Endothelial cell of umbilical vein (primary cell): ENCODE measurements around the gene MAML2.

Experiments
- CTCF ChIP-seq, 2 donors: IDR thresholded peaks; 1 replicate in 1 of 2; 2 replicates in 1 of 2; pipeline ENCODE4 v1.5.1; 2011; ENCODE audit warnings: low read length in 2 of 2, mild to moderate bottlenecking in 2 of 2, moderate library complexity in 2 of 2, control low read depth in 1 of 2, inconsistent platforms in 1 of 2, low read depth in 1 of 2; ENCODE audit not compliant: insufficient read depth in 1 of 2; ENCODE audit errors: extremely low read depth in 1 of 2
- FOS ChIP-seq: IDR thresholded peaks from 2 replicates; pipeline ENCODE4 v1.6.1; 2011; ENCODE audit warnings: mild to moderate bottlenecking, low read length, moderate library complexity, borderline replicate concordance; ENCODE audit not compliant: insufficient read depth
- POLR2AphosphoS5 ChIP-seq: IDR thresholded peaks from 2 replicates; pipeline ENCODE4 v1.6.1; 2012; ENCODE audit warnings: low read depth, mild to moderate bottlenecking, control low read depth, low read length, moderate library complexity; ENCODE audit not compliant: insufficient read depth

DNA sequence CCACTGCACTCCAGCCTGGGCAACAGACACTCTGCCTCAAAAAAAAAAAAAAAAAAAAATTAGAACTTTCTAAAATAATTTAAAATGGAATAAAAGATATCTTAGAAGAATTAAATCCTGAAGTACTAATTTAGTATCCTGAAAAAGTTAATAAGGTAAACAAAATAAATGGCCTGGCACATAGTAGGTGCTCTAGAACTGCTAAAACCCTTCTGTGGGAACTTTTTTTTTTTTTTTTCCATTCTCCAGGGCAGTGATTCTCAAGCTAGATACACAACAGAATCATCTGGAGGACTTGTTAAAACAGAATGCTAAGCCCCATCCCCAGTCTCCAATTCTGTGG is 65.3 kb downstream of the MAML2 start:
- TF ChIP-seq CTCF (IDR thresholded peaks at IDR 0.05; ENCODE audit: extremely low read depth in 1 of 2, insufficient read depth in 1 of 2, low read depth in 1 of 2, low read length in 2 of 2): no peak
- TF ChIP-seq POLR2AphosphoS5: no peak
- TF ChIP-seq FOS: no peak
